Liver (tissue), 9 donors: Measurements from ENCODE around the gene KMT2B. TPM values are rescaled to one million over a fixed set of nuclear protein-coding genes. Genes with fewer than 3 reads are reported as not detected.

Source experiments
- DNase-seq: peaks from one replicate; pipeline ENCODE4 v3.0.0-alpha.2; 2017; ENCODE audit warnings: low spot score
- H3K27ac ChIP-seq, 2 donors: one replicate each; pipeline ENCODE4 v1.7.0; 2013; ENCODE audit warnings: inconsistent platforms in 2 of 2, low read length in 2 of 2, control low read depth in 1 of 2, low read depth in 1 of 2, mild to moderate bottlenecking in 1 of 2
- H3K27me3 ChIP-seq, 4 donors: one replicate each; pipeline versions ENCODE4 v1.6.1 to v1.7.0; 2013; ENCODE audit warnings: low read length in 3 of 4, inconsistent platforms in 1 of 4, mild to moderate bottlenecking in 1 of 4, moderate library complexity in 1 of 4; ENCODE audit not compliant: control insufficient read depth in 4 of 4, insufficient read depth in 4 of 4
- H3K36me3 ChIP-seq, 4 donors: one replicate each; pipeline versions ENCODE4 v1.6.1 to v1.7.0; 2013; ENCODE audit warnings: low read length in 3 of 4, mild to moderate bottlenecking in 3 of 4, low read depth in 1 of 4, moderate library complexity in 1 of 4; ENCODE audit not compliant: control insufficient read depth in 4 of 4, insufficient read depth in 3 of 4
- H3K4me1 ChIP-seq, 4 donors: one replicate each; pipeline versions ENCODE4 v1.6.1 to v1.7.0; 2013; ENCODE audit warnings: low read length in 3 of 4, mild to moderate bottlenecking in 3 of 4, moderate library complexity in 1 of 4; ENCODE audit not compliant: control insufficient read depth in 4 of 4, insufficient read depth in 4 of 4
- H3K4me3 ChIP-seq, 3 donors: one replicate each; pipeline versions ENCODE4 v1.6.1 to v1.7.0; 2013; ENCODE audit warnings: low read length in 3 of 3, control low read depth in 1 of 3, low read depth in 1 of 3, mild to moderate bottlenecking in 1 of 3
- H3K9ac ChIP-seq, 2 donors: one replicate each; pipeline ENCODE4 v1.7.0; 2013; ENCODE audit warnings: low read length in 2 of 2, mild to moderate bottlenecking in 2 of 2, moderate library complexity in 2 of 2, control low read depth in 1 of 2, low read depth in 1 of 2
- H3K9me3 ChIP-seq, 4 donors: one replicate each; pipeline versions ENCODE4 v1.6.1 to v1.7.0; 2013; ENCODE audit warnings: low read length in 3 of 4; ENCODE audit not compliant: control insufficient read depth in 4 of 4
- EGR1 ChIP-seq, 2 donors: IDR thresholded peaks; 2 replicates each; pipeline ENCODE4 v1.6.1; 2016 to 2018; ENCODE audit warnings: antibody characterized with exemption in 2 of 2, low read depth in 2 of 2
- FOXA1 ChIP-seq: IDR thresholded peaks from 2 replicates; pipeline ENCODE4 v1.6.1; 2016; ENCODE audit warnings: antibody characterized with exemption
- FOXA2 ChIP-seq: IDR thresholded peaks from 2 replicates; pipeline ENCODE4 v1.6.1; 2016; ENCODE audit warnings: antibody characterized with exemption
- GABPA ChIP-seq, 2 donors: IDR thresholded peaks in 1 of 2; conservative IDR thresholded peaks in 1 of 2; 2 replicates each; pipeline ENCODE4 v1.6.1; 2016; ENCODE audit warnings: antibody characterized with exemption in 2 of 2, mild to moderate bottlenecking in 1 of 2, moderate library complexity in 1 of 2
- HNF4A ChIP-seq, 2 donors: conservative IDR thresholded peaks; 2 replicates each; pipeline ENCODE4 v1.6.1; 2016; ENCODE audit warnings: antibody characterized with exemption in 2 of 2, mild to moderate bottlenecking in 2 of 2
- HNF4G ChIP-seq: IDR thresholded peaks from 2 replicates; pipeline ENCODE4 v1.6.1; 2016; ENCODE audit warnings: antibody characterized with exemption
- NR2F2 ChIP-seq: IDR thresholded peaks from 2 replicates; pipeline ENCODE4 v1.6.1; 2016; ENCODE audit warnings: antibody characterized with exemption
- RAD21 ChIP-seq, 2 donors: IDR thresholded peaks; 2 replicates each; pipeline ENCODE4 v1.6.1; 2016; ENCODE audit warnings: antibody characterized with exemption in 2 of 2, mild to moderate bottlenecking in 2 of 2
- RXRA ChIP-seq, 2 donors: IDR thresholded peaks; 2 replicates each; pipeline ENCODE4 v1.6.1; 2017 to 2018; ENCODE audit warnings: antibody characterized with exemption in 2 of 2, mild to moderate bottlenecking in 1 of 2
- SP1 ChIP-seq: IDR thresholded peaks from 2 replicates; pipeline ENCODE4 v1.6.1; 2018; ENCODE audit warnings: antibody characterized with exemption, mild to moderate bottlenecking
- TAF1 ChIP-seq: conservative IDR thresholded peaks from 2 replicates; pipeline ENCODE4 v1.6.1; 2016; ENCODE audit warnings: antibody characterized with exemption, mild to moderate bottlenecking
- YY1 ChIP-seq: IDR thresholded peaks from 2 replicates; pipeline ENCODE4 v1.6.1; 2016; ENCODE audit warnings: antibody characterized with exemption, mild to moderate bottlenecking
- ZBTB33 ChIP-seq: IDR thresholded peaks from 2 replicates; pipeline ENCODE4 v1.6.1; 2016; ENCODE audit warnings: antibody characterized with exemption
- WGBS: extraction: QIAGEN DNeasy Blood & Tissue Kit; methylation state at CpG from one replicate; pipeline ENCODE4 v1.1.7; 2013; 5-methylcytosine and 5-hydroxymethylcytosine counted together
- polyA plus RNA-seq, 2 donors: library from polyadenylated mRNA; stranded (reverse) in 1 of 2; unstranded in 1 of 2; fragments of 200-250 nt in 1 of 2; fragments of >200 nt in 1 of 2; fragmentation: Nextera tagmentation in 1 of 2; extraction: Ambion mirVana in 1 of 2; gene quantifications; one replicate each; pipeline versions ENCODE4 v1.2.1 to v1.2.3, GENCODE V29; 2013 to 2015
- total RNA-seq, 2 donors: library from RNA; depleted of rRNA; stranded (reverse); fragments of >200 nt; gene quantifications; one replicate each; pipeline ENCODE4 v1.2.3, GENCODE V29; 2014
- TF ChIP-seq, protein P1 (sequence below): IDR thresholded peaks from 2 replicates; pipeline ENCODE4 v1.6.1; 2016; ENCODE audit warnings: antibody characterized with exemption
- TF ChIP-seq, protein P2 (sequence below): IDR thresholded peaks from 2 replicates; pipeline ENCODE4 v1.6.1; 2016; ENCODE audit warnings: antibody characterized with exemption, mild to moderate bottlenecking
- donor health status: healthy.
- donor health status: healthy.
- donor health status: healthy.
- donor health status: healthy.
- donor health status: healthy.

Gene KMT2B
- total and polyA plus RNA-seq, 4 donors: 3.7 to 12.1 (median 8.3) TPM

DNA sequence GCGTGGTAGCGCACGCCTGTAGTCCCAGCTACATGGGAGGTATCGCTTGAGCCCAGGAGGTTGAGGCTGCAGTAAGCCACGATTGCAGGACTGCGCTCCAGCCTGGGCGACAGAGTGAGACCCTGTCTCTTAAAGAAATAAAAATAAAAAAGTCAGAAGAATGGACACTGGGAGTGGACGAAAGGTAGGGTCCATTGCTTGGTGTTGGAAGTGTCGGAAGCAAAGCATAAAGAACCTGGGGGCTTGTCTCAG lies 57.2 kb downstream of the KMT2B start:
- no peak overlapping the region for H3K27ac ChIP-seq
- no peaks in the 10 kb centered on the region for H3K27me3 ChIP-seq
- TF ChIP-seq, protein P1, sequence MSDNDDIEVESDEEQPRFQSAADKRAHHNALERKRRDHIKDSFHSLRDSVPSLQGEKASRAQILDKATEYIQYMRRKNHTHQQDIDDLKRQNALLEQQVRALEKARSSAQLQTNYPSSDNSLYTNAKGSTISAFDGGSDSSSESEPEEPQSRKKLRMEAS: no peak
- TF ChIP-seq FOXA1 (no peak), HNF4A (conservative IDR thresholded peaks at IDR 0.05) (no peak), YY1 (no peak), FOXA2 (no peak), GABPA (IDR thresholded peaks at IDR 0.05 in 1 of 2, conservative IDR thresholded peaks at IDR 0.05 in 1 of 2) (no peak), ZBTB33 (no peak), SP1 (no peak), TAF1 (no peak)
- TF ChIP-seq, protein P2, sequence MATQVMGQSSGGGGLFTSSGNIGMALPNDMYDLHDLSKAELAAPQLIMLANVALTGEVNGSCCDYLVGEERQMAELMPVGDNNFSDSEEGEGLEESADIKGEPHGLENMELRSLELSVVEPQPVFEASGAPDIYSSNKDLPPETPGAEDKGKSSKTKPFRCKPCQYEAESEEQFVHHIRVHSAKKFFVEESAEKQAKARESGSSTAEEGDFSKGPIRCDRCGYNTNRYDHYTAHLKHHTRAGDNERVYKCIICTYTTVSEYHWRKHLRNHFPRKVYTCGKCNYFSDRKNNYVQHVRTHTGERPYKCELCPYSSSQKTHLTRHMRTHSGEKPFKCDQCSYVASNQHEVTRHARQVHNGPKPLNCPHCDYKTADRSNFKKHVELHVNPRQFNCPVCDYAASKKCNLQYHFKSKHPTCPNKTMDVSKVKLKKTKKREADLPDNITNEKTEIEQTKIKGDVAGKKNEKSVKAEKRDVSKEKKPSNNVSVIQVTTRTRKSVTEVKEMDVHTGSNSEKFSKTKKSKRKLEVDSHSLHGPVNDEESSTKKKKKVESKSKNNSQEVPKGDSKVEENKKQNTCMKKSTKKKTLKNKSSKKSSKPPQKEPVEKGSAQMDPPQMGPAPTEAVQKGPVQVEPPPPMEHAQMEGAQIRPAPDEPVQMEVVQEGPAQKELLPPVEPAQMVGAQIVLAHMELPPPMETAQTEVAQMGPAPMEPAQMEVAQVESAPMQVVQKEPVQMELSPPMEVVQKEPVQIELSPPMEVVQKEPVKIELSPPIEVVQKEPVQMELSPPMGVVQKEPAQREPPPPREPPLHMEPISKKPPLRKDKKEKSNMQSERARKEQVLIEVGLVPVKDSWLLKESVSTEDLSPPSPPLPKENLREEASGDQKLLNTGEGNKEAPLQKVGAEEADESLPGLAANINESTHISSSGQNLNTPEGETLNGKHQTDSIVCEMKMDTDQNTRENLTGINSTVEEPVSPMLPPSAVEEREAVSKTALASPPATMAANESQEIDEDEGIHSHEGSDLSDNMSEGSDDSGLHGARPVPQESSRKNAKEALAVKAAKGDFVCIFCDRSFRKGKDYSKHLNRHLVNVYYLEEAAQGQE: no peak
- H3K4me3 ChIP-seq: peak overlapping the region in 1 of 3 donors; percentile 71
- no peaks in the 10 kb centered on the region for H3K36me3 ChIP-seq
- H3K4me1 ChIP-seq: peaks cover 0 to 5% (median 4%) of the 10 kb centered on the region in 4 donors
- no peak for DNase-seq
- no peaks in the 10 kb centered on the region for H3K9me3 ChIP-seq
- 40% methylated on average over 9 of the region's 9 CpGs for WGBS
- no peak overlapping the region for H3K9ac ChIP-seq

GRCh38 chr19:35775298-35776101 lies 57.7 kb downstream of the KMT2B start, which contains the start of gene ARHGAP33:
TSS of gene ARHGAP33 (plus strand) at chr19:35775564. CDS start at chr19:35775659, 95 bp downstream.
- no peak for TF ChIP-seq HNF4G
- TF ChIP-seq EGR1 (IDR thresholded peaks at IDR 0.05; ENCODE audit: low read depth in 2 of 2): no peak
- no peak for TF ChIP-seq YY1
- peak in 1 of 2 donors; percentile 25 for TF ChIP-seq RAD21 (IDR thresholded peaks at IDR 0.05)
- no peak for TF ChIP-seq TAF1
- no peak for TF ChIP-seq FOXA2
- TF ChIP-seq SP1: peak; percentile 69
- TF ChIP-seq ZBTB33: no peak
- no peak for TF ChIP-seq NR2F2
- no peak for TF ChIP-seq GABPA (IDR thresholded peaks at IDR 0.05 in 1 of 2, conservative IDR thresholded peaks at IDR 0.05 in 1 of 2)
- no peak for TF ChIP-seq RXRA (IDR thresholded peaks at IDR 0.05)
- TF ChIP-seq, protein P1: no peak
- H3K9me3 ChIP-seq: no peaks in the 10 kb centered on the region
- no peaks in the 10 kb centered on the region for H3K36me3 ChIP-seq
- H3K27ac ChIP-seq: no peak within 1 kb of the TSS
- WGBS: 3% methylated on average over 82 of the region's 82 CpGs
- no peaks in the 10 kb centered on the region for H3K27me3 ChIP-seq
- peaks cover 0 to 5% (median 4%) of the 10 kb centered on the region in 4 donors for H3K4me1 ChIP-seq
- DNase-seq: peak; percentile 99
- H3K9ac ChIP-seq: no peak within 1 kb of the TSS
- peak within 1 kb of the TSS in 2 of 3 donors; percentile 71 to 85 for H3K4me3 ChIP-seq
